GM23338 (cell line): ENCODE measurements around the gene DAPK1. TPM values are rescaled to one million over a fixed set of nuclear protein-coding genes. Genes with fewer than 3 reads are reported as not detected.

ENCODE experiments used
- ATAC-seq: fragments of 200-7000 bp; cut with Tn5 transposase; 3 replicates; pipeline ENCODE4 v1.9.1; 2020
- DNase-seq: peaks from one replicate; pipeline ENCODE4 v3.0.0-alpha.2; 2015; ENCODE audit warnings: low spot score
- H2AFZ ChIP-seq: fragments of 200-600 bp; sonication (generic); 2 replicates; pipeline ENCODE4 v1.8.0; 2016; ENCODE audit warnings: antibody characterized with exemption, mild to moderate bottlenecking, moderate library complexity
- H3F3A ChIP-seq: fragments of 200-600 bp; sonication (generic); replicated peaks from 2 replicates; pipeline ENCODE4 v1.8.0; 2017; ENCODE audit warnings: antibody characterized with exemption, mixed run types, low read depth
- H3K27ac ChIP-seq: fragments of 200-600 bp; sonication (generic); 2 replicates; pipeline ENCODE4 v1.6.1; 2016; ENCODE audit warnings: low read depth
- H3K27me3 ChIP-seq: fragments of 200-600 bp; sonication (generic); 2 replicates; pipeline ENCODE4 v1.8.0; 2016; ENCODE audit warnings: mild to moderate bottlenecking, mixed run types, moderate library complexity; ENCODE audit not compliant: insufficient read depth
- H3K36me3 ChIP-seq: fragments of 200-600 bp; sonication (generic); 2 replicates; pipeline ENCODE4 v1.8.0; 2016; ENCODE audit warnings: mild to moderate bottlenecking; ENCODE audit not compliant: insufficient read depth
- H3K4me1 ChIP-seq: fragments of 200-600 bp; sonication (generic); 2 replicates; pipeline ENCODE4 v1.8.0; 2016; ENCODE audit warnings: mild to moderate bottlenecking, moderate library complexity; ENCODE audit not compliant: insufficient read depth
- H3K4me2 ChIP-seq: fragments of 200-600 bp; sonication (generic); 2 replicates; pipeline ENCODE4 v1.7.1; 2017; ENCODE audit warnings: mixed run types
- H3K4me3 ChIP-seq: fragments of 200-600 bp; sonication (generic); 2 replicates; pipeline ENCODE4 v1.6.1; 2016; ENCODE audit warnings: mixed run types
- H3K79me2 ChIP-seq: fragments of 200-600 bp; sonication (generic); replicated peaks from 2 replicates; pipeline ENCODE4 v1.8.0; 2017; ENCODE audit warnings: mild to moderate bottlenecking; ENCODE audit not compliant: insufficient read depth
- H3K9me2 ChIP-seq: fragments of 200-600 bp; sonication (generic); 2 replicates; pipeline ENCODE4 v1.8.0; 2017; ENCODE audit not compliant: insufficient read depth
- H4K20me1 ChIP-seq: fragments of 200-600 bp; sonication (generic); replicated peaks from 2 replicates; pipeline ENCODE4 v1.8.0; 2017; ENCODE audit warnings: mild to moderate bottlenecking; ENCODE audit not compliant: insufficient read depth
- H3K27ac Mint-ChIP-seq: 2 replicates; pipeline ENCODE4 v1.8.0; 2020; ENCODE audit warnings: inconsistent platforms, mild to moderate bottlenecking, moderate library complexity, mixed read lengths
- H3K27me3 Mint-ChIP-seq: 3 replicates; pipeline ENCODE4 v1.8.0; 2022; ENCODE audit warnings: low read depth, mild to moderate bottlenecking, moderate library complexity, mixed read lengths, inconsistent platforms; ENCODE audit not compliant: insufficient read depth, poor library complexity
- H3K36me3 Mint-ChIP-seq: 3 replicates; pipeline ENCODE4 v1.8.0; 2021; ENCODE audit warnings: low read depth, mild to moderate bottlenecking, inconsistent platforms, moderate library complexity, mixed read lengths
- H3K4me1 Mint-ChIP-seq: 3 replicates; pipeline ENCODE4 v1.8.0; 2020; ENCODE audit warnings: mild to moderate bottlenecking, inconsistent platforms, mixed read lengths
- H3K4me3 Mint-ChIP-seq: 3 replicates; pipeline ENCODE4 v1.8.0; 2021; ENCODE audit warnings: moderate library complexity, mild to moderate bottlenecking, inconsistent platforms, mixed read lengths
- H3K9me3 Mint-ChIP-seq: 3 replicates; pipeline ENCODE4 v1.8.0; 2020; ENCODE audit warnings: moderate library complexity, mild to moderate bottlenecking, inconsistent platforms, mixed read lengths
- CREB1 ChIP-seq: fragments of 250-450 bp; sonication (Bioruptor Pico); IDR thresholded peaks from 2 replicates; pipeline ENCODE4 v1.5.0; 2020; ENCODE audit warnings: low read depth, mild to moderate bottlenecking, moderate library complexity
- CTCF ChIP-seq, 2 experiments: fragments of 200-600 bp in 1 of 2; sonication (generic) in 1 of 2; conservative IDR thresholded peaks; 2 replicates each; pipeline versions ENCODE4 v1.5.1 to v1.6.1; 2016 to 2017; ENCODE audit warnings: antibody characterized with exemption in 2 of 2, low read depth in 2 of 2, mild to moderate bottlenecking in 2 of 2, moderate library complexity in 1 of 2
- ETS1 ChIP-seq: IDR thresholded peaks from 2 replicates; pipeline ENCODE4 v1.6.1; 2016; ENCODE audit warnings: antibody characterized with exemption
- EZH2 ChIP-seq: fragments of 200-600 bp; sonication (generic); IDR thresholded peaks from one replicate; pipeline ENCODE4 v1.8.0; 2017; ENCODE audit warnings: antibody characterized with exemption, mild to moderate bottlenecking, low read depth; ENCODE audit not compliant: unreplicated experiment
- EZH2phosphoT487 ChIP-seq: fragments of 200-600 bp; sonication (generic); IDR thresholded peaks from one replicate; pipeline ENCODE4 v1.8.1; 2018; ENCODE audit warnings: antibody characterized with exemption; ENCODE audit not compliant: unreplicated experiment
- JUNB ChIP-seq: IDR thresholded peaks from one replicate; pipeline ENCODE4 v1.6.1; 2016; ENCODE audit warnings: antibody characterized with exemption; ENCODE audit not compliant: unreplicated experiment
- NANOG ChIP-seq: IDR thresholded peaks from 2 replicates; pipeline ENCODE4 v1.6.1; 2016; ENCODE audit warnings: antibody characterized with exemption, borderline replicate concordance
- POLR2AphosphoS5 ChIP-seq: IDR thresholded peaks from 2 replicates; pipeline ENCODE4 v1.6.1; 2016; ENCODE audit warnings: antibody characterized with exemption, low read depth
- REST ChIP-seq: IDR thresholded peaks from one replicate; pipeline ENCODE4 v1.6.1; 2018; ENCODE audit warnings: antibody characterized with exemption; ENCODE audit not compliant: unreplicated experiment
- STAT1 ChIP-seq: IDR thresholded peaks from one replicate; pipeline ENCODE4 v1.6.1; 2016; ENCODE audit warnings: antibody characterized with exemption; ENCODE audit not compliant: unreplicated experiment
- ZNF114 ChIP-seq: fragments of 250-450 bp; sonication (Bioruptor Pico); IDR thresholded peaks from 2 replicates; pipeline ENCODE4 v1.5.0; 2020; ENCODE audit warnings: mild to moderate bottlenecking, moderate library complexity
- ZNF331 ChIP-seq: fragments of 250-450 bp; sonication (Bioruptor Pico); IDR thresholded peaks from 2 replicates; pipeline ENCODE4 v1.5.0; 2020; ENCODE audit warnings: low read depth, mild to moderate bottlenecking, moderate library complexity
- ZNF462 ChIP-seq: fragments of 250-450 bp; sonication (Bioruptor Pico); IDR thresholded peaks from 2 replicates; pipeline ENCODE4 v1.5.0; 2020; ENCODE audit warnings: mild to moderate bottlenecking, moderate library complexity
- polyA plus RNA-seq: library from polyadenylated mRNA; unstranded; fragments of >200 nt; fragmentation: Nextera tagmentation; extraction: Ambion mirVana; gene quantifications from 2 replicates; pipeline ENCODE4 v1.2.1, GENCODE V29; 2016
- total RNA-seq: library from RNA; depleted of rRNA; stranded (reverse); fragments of >200 nt; shearing (Covaris generic); gene quantifications from 2 replicates; pipeline ENCODE4 v1.2.3, GENCODE V29; 2014

The DAPK1 gene
- total and polyA plus RNA-seq, 2 experiments from 2014 or later = 37.0 to 134 TPM

GRCh38 chr9:87602933-87603643, 105.4 kb downstream of the DAPK1 start:
- Mint-ChIP-seq H3K9me3 (no peaks in the 10 kb centered on the region), H3K4me1 (peaks cover 54% of the 10 kb centered on the region), H3K36me3 (peaks cover 38% of the 10 kb centered on the region), H3K4me3 (no peak overlapping the region), H3K27ac (peak overlapping the region; percentile 17), H3K27me3 (peaks cover 3% of the 10 kb centered on the region)
- Histone ChIP-seq H2AFZ (no peak overlapping the region), H3K9me2 (no peaks in the 10 kb centered on the region), H3K4me3 (no peak overlapping the region), H3K27me3 (no peaks in the 10 kb centered on the region), H3F3A (0 out of 2 replicates have a peak, but pooled peaks cover 7% of the 10 kb centered on the region), H3K4me2 (no peak overlapping the region), H4K20me1 (peaks cover 24% of the 10 kb centered on the region), H3K4me1 (peaks cover 27% of the 10 kb centered on the region), H3K36me3 (peaks cover 8% of the 10 kb centered on the region; the same call in 1 of the 2 replicates), H3K79me2 (peaks cover 58% of the 10 kb centered on the region), H3K27ac (no peak overlapping the region)
- ATAC-seq = no peak; the same call in 2 of the 3 replicates
- TF ChIP-seq STAT1 = no peak
- no peak for TF ChIP-seq NANOG
- no peak for TF ChIP-seq JUNB
- no peak for TF ChIP-seq EZH2
- TF ChIP-seq CTCF (conservative IDR thresholded peaks at IDR 0.05; ENCODE audit: low read depth in 2 of 2) = no peak
- TF ChIP-seq ZNF114 = no peak
- no peak for TF ChIP-seq EZH2phosphoT487
- TF ChIP-seq ETS1 = no peak
- TF ChIP-seq REST = no peak
- no peak for TF ChIP-seq ZNF331 (CRISPR knock-in tag)
- TF ChIP-seq CREB1 (CRISPR knock-in tag) = no peak
- TF ChIP-seq ZNF462 (CRISPR knock-in tag) = no peak
- TF ChIP-seq POLR2AphosphoS5 = no peak
- no peak for DNase-seq
